Astrocyte (in vitro differentiated cells and primary cell): ENCODE results near the gene METTL14.

Experiments
- CTCF ChIP-seq: IDR thresholded peaks from 2 replicates; pipeline ENCODE4 v1.5.1; 2011; ENCODE audit warnings: low read depth, mild to moderate bottlenecking, inconsistent platforms, low read length, moderate library complexity; ENCODE audit not compliant: insufficient read depth
- EZH2 ChIP-seq: IDR thresholded peaks from 2 replicates; pipeline ENCODE4 v1.6.1; 2012; ENCODE audit warnings: mild to moderate bottlenecking, low read length, inconsistent platforms; ENCODE audit not compliant: insufficient read depth

GRCh38 chr4:118714682-118715081, 29.5 kb downstream of the METTL14 start:
- TF ChIP-seq CTCF = no peak
- no peak for TF ChIP-seq EZH2
